NCI-H146 treated with DMSO at 0.1 percent for 48 hours (cell line): ENCODE data around the gene DLG4.

Experiments
- DNase-seq: peaks from one replicate; lab custom pipeline; 2025; ENCODE audit not compliant: unreplicated experiment; lab: John Stamatoyannopoulos, UW

The DLG4 gene

DNA sequence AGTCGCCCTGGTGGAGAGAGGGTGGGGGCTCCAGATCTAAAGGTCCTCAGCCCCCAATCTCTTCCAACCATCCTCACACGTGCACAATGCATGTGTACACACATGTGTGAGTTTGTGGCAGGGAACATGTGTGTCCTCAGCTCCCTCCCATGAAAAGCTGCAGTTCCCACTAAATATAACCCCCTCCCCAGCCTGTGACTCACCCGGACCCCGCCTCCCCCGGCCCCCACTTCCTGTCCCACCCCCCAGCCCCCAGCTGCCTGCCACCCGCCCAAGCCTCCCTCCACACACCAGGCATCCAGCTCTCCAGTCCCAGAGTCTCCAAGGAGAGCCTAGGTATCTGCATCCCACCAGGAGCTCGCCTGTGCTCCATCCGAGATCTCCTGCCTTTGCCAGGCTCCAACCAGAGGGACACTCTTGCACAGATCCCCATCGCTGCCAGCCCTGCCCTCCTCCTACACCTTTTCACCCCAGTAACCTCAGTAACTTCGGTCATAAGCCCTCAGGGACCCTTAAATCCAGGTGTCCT is 3.9 kb downstream of the DLG4 start:
- no peak for DNase-seq

DNA sequence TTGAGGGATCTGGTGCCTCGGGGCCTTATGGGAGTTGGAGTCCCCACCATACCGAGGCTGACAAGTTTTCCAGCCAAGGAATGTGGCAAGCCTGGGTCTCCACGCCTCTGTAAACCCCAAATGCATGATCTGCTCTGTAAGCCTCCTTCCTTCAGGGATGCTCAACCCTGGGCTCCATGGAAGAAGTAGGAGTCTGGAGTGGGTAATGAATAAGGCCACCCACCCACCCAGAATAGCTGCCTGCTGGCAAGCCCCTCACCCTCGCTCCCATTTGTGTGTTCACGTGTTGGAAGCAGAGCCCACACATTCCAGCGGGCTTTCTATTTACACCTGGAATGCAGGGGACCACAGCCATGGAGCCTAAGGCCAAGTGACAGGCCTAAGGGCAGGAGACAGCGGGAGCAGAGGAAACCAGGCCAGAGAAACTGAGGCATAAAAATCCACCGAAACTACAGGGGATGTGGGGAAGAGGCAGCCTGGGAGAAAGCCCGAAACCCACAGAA is 4.4 kb downstream of the DLG4 start:
- no peak for DNase-seq

DNA sequence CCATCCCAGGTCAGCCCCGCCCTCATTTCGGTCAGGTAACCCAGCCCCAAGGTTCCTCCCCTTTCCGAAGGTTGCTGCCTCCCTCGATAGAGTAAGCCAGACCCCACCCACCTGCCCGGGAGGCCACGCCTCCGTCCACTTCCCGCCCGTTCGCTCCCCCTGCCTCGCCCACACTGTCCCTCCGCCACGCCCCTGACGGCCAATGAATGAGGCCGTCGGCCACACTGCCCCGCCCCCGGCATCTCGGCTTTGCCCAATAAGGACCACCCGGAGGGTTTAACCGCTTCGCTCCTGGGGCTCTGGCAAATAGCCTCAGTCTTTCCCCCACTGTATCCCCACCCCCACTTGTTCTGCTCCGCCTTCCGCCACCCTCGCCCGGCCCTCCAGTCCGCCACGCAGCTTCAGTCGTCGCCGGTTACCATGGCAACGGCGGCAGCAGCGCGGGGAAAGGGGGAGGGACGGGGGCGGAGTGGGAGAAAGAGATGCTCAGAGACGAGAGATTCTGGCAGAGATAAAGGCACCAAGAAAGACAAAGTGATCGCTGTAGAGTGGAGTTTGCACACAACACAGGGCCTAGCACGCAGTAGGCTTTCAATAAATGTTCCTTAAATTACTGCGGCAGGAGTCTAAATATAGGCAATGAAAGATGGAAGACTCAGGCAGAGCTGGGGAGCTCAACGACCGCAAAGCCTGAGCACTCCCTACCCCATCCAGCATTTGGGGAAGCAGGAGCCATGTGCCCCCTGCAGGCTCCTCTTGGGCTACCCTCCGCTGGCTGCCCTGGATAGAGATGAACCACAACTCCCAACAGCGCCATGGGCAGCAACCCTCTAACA is 5.1 kb downstream of the DLG4 start:
- peak; percentile 94 for DNase-seq

DNA sequence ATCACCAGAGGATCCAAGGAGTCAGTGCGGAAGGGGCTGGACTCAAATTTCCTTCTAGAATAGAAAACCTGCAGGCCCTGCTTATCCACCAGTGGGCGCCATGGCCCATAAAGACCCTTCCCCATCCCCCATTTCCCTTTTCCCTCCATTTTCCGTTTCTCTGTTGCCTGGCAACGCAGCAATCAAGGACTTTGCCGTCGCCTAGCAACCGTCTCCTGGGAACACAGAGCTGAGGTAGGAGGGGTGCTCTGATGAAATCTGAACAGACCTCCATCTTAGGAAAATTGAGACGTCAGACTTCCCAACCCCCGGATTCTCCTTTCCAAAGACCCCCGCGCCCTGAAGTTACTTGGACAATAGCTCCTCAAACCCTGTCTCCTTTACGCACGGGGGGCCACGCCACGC is 5.7 kb downstream of the DLG4 start:
- peak; percentile 92 for DNase-seq

DNA sequence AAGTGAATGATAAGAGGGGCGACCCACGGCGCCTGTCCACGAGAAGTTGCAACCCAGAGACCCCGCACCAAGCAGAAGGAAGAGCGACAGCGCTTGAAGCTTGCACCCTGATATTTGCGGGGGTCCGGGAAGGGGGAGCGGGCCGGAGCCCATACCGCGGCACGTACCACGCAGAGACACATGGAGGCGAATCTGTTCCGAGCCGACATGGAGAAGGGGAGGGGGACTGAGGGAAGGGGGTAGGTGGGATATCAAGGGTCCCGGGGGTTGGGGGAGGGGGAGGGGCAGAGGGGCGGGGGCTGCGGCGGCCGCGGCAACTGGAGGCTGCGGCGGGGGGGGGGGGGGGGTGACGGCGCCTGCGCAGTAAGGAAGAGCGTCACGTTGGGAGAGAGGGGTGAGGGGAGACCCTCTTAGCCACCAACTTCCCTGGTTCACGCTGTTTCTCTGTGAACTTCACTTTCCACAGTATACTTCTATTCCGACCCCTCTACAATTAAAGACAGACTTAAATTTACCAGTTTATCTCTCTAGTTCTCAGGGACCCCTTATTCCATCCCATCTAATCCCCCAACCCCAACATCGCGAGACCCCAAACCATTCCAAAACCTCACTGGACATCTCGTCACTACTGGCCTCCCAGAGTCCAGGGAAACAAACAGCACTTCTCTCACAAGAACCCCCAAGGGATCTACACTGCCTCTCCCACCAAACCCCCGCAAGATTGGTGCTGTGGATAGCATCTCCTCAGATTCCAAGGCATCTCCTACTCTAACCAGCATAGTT is 8.0 kb downstream of the DLG4 start:
- DNase-seq: no peak

DNA sequence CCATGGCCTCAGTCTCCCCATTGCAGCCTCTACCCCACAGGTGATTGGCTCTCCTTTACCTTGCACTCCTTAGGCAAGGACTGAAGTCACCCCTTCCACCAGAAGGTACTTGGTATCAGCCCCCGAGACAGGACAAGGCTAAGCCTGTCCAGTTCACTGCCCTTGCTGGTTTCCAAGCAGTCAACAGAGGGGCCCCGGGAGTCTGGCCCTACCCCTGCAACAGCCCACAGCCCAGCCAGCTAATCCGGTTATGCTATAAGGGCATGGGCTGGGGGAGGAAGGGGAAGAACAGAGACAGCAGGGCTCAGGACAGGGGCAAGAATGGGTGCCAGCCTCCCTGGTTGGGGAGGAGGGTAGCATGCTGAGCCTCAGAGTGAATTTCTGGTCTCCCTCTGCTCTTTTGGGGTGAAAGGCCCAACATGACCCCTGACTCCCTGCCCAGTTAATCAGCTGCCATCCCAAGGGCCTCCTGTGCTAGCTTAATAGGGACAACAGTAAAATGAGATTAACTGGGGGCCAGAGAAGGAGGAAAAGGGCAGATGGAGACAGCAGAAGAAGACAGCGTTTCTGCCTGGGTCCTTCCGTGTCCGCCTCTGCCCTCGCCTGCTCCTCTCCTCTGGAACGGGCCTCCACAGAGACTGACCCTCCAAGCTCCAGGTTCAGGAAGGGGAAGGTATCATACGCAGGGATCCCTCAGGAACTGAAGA is 10.7 kb downstream of the DLG4 start:
- DNase-seq: no peak

DNA sequence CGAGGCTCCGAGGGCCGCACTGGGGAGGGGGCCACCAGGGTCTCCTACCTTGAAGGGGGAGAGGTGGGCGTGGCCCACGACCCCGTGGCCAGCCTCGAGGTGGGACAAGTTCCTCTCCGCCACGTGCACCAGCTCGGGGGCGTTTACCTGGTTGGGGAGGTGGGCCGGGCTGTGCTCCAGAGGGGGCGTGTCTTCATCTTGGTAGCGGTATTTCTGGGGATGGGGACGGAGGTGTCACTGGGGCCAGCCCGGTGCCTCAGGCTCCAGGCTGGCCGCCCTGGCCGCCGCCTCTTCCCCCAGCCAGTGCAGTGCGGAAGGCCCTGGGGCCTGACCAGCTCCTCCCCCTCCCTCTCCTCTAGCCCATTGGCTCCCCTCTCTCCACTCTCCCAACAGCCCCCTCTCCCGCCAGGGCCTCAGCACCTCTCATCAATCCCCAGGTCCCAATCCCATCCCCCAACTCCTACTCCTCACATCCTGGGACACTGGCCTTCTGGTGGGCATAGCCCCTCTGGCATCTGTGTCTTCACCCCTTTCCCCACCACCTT is 11.5 kb downstream of the DLG4 start:
- no peak for DNase-seq

DNA sequence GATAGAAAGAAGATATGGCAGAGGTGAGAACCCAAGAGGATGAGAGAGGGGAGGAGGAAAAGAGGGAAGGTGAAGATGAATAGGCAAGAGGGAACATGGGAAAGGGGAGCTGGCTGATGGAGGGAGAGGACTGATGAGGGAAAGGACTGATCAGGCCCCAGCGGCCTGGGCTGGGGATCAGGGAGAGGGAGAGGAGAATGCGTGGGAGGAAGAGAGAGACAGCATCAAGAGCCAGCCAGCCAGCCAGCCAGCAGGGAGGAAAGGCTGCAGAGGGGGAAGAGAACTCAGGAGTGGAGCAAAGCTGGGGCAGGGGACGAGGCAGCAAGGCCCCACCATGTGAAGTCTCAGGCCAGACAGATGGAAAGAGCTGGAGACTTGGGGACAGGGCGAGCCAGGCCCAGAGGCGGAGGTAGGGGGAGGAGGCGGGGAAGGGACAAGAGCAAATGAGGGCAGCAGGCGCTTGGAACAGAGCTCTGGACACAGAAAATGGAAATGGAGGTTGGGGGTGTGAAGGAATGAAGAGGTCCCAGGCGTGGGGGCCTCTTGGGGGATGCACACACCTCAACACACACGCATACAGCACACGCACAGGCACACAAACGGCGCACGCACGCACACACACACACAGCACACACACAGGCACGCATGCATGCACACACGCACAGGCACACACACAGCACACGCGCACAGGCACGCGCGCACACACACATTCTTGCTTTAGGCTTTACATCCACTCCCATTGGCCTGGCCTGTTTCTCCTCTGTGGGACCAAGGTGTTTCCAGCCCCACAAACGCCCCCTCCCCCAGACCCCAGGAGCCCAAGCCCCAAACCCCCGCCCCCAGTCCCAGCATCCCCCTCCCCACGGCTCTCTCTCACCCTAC is 12.3 kb downstream of the DLG4 start:
- DNase-seq: no peak

DNA sequence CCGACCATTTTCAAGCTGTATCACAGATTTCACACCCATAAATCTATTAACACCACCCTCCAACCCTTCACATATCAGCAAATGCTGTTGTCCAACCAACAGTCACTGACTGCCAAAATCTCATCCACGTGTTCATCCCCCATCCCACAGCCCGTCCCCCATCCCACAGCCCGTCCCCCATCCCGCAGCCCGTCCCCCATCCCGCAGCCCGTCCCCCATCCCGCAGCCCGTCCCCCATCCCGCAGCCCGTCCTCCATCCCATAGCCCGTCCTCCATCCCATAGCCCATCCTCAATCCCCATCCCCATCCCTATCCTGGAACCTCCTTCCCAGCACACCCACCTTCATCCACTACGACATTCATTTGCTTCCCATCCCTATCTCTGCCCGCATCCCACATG is 14.1 kb downstream of the DLG4 start:
- no peak for DNase-seq

DNA sequence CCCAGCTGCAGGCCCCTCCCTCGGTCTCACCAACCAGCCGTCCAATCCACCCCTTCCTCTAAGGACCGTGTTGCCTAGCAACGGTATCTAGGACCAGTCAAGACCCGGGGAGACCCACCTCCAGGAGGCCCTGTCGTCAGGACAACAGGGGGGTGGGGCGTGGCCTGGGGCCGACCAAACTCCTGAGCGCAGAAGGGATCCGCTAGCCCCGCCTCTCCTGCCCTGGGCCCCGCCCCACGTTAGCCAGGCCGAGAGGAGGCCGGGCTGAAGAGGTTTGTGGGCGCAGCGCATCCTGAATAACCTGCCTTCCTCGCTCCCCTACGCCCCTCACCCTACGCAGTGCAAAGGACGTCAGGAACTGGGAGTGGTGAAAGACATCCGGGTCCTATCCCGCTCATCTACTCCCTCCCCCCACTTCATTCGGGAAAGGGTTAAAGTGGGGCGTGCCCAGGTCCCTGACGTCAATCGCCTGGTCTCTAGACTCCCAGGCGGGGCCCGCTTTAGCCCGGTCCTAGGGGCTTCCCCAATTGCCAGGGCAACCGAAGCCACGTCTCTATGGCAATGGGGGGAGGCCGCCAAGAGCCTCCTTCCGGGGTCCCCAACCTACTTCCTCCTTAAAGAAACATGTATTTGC is 14.7 kb downstream of the DLG4 start:
- peak; percentile 85 for DNase-seq

DNA sequence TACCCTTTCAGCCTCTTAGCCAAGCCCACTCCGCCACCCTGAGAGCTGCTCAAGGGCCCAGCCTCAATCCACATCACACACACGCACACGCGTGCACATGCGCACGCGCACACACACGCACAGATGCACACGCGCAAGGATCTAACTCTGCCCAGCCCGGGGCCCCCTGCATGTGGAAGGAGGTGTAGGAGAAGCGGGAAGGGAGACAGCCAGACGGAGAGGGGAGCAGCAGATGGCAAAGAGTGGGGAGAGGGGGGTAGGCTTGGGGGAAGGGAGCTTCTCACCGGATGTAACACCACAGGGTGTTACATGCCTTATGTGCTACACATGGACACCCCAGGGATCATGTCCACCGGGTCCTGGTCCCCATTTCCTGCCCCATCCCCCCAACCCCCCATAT is 15.3 kb downstream of the DLG4 start:
- no peak for DNase-seq

DNA sequence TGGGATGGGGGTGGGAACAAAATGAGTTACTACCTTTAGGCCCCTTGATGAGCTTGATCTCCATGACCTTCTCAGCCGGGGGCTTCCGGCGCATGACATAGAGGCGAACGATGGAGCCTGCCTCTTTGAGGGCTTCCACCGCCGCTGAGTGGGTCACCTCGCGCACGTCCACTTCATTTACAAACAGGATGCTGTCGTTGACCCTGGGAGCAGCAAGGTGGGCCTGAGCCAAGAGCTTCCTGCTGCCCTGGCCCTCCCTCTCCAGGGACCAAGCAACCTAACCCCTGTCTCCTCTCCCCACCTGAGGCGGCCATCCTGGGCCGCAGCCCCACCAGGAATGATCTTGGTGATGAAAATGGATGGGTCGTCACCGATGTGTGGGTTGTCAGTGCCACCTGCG is 16.2 kb downstream of the DLG4 start:
- DNase-seq: no peak

DNA sequence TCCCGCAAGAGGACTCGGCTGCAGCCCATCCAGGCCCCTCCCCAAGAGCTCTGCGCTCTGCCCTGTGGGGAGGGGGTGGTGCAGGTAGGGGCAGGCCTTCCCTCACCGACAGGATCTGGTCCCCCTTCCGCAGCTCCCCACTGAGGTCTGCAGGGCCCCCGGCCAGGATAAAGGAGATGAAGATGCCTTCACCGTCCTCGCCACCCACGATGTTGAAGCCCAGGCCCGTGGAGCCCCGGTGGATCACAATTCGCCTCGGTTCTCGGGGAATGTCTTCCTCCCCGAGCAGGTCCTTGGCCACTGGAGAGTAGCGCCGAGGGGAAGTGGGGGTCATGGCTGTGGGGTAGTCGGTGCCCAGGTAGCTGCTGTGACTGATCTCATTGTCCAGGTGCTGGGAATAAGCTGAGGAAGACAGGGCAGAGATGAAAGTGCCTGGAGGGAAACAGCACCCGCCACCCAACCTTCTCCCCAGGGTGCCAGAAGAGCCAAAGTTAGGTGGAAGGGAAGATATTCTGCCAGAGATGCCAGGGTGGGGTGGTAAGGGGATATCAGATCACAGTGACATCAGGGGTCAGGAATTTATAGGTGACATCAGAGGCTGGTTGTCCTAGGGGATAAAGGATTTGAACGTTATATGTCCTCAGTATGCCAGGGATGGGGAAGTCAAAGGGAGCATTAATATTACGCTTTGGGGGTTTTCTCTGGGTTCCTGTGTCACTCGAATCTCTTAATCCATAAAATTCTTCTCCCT is 22.8 kb downstream of the DLG4 start:
- no peak for DNase-seq

DNA sequence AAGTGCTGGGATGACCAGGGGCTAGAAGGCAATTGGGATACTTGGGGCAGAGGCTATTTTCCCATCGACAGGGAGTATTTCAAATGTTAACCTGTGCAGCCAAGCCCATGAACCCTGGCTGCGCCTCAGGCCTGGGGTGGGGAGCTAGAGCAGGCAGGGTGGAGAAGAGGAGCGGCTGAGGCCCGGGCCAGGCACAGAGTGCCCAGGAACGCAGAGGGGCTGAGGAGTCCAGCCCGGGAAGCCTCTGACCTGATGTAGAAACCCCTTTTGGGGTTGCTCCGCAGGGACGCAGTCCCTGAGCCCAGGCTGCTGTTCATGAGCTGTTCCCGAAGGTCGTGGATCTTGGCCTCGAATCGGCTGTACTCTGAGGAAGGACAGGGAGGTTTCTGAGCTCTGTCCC is 23.7 kb downstream of the DLG4 start:
- no peak for DNase-seq

DNA sequence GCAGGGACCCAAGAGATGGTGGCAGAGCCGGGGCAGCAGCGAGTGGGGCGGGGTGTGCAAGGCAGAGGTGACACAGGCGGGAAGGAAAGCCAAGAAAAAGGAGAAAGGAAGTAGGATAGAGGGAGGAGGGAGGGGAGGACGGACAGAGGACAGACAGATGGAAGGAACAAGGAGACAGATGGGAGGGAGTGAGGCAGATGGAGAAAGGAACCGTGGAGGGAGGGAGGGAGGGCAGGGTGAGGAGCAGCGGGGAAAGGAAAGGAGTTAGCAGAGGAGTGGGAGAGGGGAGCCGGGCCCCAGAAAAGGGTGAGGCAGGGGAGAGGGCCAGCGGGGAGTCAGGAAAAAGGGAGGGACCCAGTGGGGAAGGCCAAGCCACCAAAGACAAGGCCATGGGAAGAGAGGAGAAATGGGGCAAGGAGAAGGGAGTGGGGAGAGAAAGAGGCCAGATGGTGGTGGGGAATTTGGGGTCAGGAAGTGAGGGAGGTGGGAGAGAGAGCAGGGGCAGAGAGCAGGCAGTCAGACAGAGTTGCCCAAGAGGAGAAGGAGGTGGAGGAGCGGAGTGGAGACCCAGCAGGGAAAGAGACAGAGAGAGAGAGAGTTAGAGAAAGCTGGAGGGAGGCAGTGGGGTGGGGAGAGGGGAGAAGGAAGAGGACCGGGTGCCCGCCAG is 27.2 kb downstream of the DLG4 start:
- DNase-seq: no peak

DNA sequence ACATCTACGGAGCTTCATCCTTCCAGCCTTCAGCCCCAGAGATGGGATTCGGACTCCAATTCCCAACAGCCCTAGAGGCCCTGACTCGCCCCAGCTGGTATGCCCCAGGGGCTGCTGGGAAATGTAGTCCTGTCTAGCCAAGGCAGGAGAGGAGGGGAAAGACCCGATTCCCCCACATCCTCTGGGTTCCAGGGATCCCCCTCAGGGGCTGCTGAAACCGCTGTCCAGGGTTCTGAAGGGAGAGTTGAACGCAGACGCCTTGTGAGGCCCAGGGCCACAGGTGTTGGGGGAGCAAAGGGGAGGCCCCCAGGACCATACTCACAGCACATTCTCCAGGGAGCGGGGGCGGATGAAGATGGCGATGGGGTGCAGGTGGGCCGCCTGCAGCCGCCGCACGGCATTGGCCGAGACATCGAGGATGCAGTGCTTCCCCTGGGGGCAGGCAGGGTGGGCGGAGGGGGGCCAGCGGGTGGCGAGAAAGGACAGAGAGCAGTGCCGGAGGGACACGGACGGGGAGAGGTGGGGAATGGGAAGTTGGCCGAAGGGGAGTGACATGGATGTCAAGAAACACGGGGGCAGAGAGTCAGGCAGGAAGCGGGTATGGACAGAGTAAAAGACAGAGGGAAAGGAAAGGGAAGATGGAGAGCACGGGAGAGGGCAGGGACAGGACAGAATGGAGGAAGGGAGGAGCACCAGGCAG is 27.9 kb downstream of the DLG4 start:
- DNase-seq: no peak

DNA sequence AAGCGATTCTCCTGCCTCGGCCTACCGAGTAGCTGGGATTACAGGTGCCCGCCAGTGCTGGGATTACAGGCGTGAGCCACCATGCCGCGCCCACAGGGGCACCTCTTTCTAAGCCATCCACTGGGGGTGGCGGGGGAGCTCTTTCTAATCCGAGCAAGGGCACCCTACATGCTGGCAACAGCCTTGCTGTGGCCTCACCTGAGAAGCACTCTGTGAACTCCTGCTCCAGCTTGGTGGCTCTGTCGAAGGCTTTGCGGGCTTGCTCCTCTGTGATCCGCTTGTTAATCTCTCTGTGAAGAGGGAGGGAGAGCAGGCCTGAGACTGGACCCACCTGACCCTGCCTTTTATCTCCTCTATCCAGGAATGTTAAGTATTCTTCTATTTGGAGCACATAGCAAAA is 28.6 kb downstream of the DLG4 start:
- no peak for DNase-seq
